Measurements from ENCODE around the gene CACNA1C.
"Not testable (repeated sequence)": the region's sequence is repeated elsewhere in the genome, so short reads cannot be mapped to it uniquely, and the experiment has no call there.

The CACNA1C gene

DNA sequence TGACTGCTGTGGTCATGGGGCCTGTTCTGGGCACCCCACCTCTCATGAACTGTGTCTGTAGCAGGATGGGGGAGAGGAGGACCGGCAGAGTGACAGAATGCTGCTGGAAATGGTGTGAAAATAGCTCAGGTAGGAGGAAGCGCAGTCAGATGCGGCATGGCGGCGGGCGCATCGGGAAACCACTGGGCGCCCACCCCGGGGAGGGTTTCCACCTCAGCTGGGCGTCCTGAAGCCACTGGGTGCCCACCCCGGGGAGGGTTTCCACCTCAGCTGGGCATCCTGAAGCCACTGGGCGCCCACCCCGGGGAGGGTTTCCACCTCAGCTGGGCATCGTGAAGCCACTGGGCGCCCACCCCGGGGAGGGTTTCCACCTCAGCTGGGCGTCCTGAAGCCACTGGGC lies 52.6 kb downstream of the CACNA1C start:
- not testable (repeated sequence) for H3K4me3 ChIP-seq (ENCODE audit: low read length); H3K27me3 ChIP-seq (replicated peaks; ENCODE audit: control insufficient read depth, insufficient read depth, low read length); H3K36me3 ChIP-seq (ENCODE audit: control insufficient read depth, insufficient read depth, low read length, severe bottlenecking); DNase-seq (ENCODE audit: low read depth); H3K9me3 ChIP-seq (ENCODE audit: control insufficient read depth, low read length); H3K4me1 ChIP-seq (ENCODE audit: control insufficient read depth, insufficient read depth, low read length); H3K9ac ChIP-seq (ENCODE audit: low read length)

DNA sequence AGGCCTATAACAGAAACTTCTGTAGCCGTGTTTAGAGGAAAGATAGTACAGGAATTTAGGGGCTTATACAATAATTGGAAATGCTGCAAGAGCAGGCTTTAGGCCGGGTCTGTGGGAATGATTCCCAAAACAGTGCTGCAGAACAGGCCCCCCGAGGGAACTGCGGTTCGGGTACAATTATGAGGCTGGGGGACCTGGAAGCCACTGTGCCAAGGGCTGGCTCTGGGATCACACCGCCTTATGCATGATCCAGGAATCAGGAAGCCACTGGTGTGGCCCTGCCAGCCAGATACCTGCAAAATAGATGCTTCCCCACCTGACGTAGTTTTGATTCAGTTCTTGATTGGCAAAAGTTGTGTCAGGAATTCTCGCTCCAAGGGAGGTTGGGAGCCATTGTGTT lies 55.4 kb downstream of the CACNA1C start:
- no peak for DNase-seq (ENCODE audit: low read depth)
- Histone ChIP-seq H3K27me3 (replicated peaks; ENCODE audit: control insufficient read depth, insufficient read depth, low read length) (no peaks in the 10 kb centered on the region), H3K4me3 (ENCODE audit: low read length) (no peak overlapping the region), H3K4me1 (ENCODE audit: control insufficient read depth, insufficient read depth, low read length) (no peaks in the 10 kb centered on the region), H3K36me3 (ENCODE audit: control insufficient read depth, insufficient read depth, low read length, severe bottlenecking) (no peaks in the 10 kb centered on the region), H3K9ac (ENCODE audit: low read length) (no peak overlapping the region), H3K9me3 (ENCODE audit: control insufficient read depth, low read length) (no peaks in the 10 kb centered on the region)

DNA sequence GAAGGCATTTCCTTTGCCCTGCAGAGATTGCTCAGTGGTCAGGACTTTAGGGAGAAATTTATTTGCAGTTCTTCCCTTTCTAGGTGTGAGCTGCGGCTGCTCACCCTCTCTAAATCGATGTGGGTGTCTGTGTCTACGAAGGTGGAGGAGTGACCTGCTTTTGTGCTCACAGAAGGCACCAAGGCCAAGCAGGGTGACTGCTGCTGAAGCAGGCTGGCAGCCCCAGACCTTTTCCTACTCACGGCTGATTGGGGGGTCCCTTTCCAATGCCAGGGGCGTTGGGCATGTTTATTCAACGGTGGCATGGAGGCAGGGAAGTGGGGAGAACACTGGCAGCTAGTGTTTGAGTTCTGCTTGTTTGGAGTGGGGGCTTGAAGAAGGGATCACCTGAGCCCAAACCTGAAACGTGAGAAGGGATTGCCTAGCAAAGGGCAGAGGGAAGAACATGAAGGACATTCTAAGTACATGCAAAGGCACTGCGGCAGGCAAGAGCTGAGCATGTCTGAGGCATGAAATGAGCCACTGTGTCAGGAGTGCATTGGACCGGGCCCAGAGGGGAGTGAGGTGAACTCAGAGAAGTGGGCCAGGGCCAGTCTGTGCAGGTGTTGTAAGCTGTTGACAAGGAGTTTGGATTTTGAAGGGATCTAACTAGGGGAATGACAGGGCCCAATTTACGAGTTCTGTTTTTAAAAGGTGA lies 56.3 kb downstream of the CACNA1C start:
- Histone ChIP-seq H3K4me3 (ENCODE audit: low read length) (no peak overlapping the region), H3K36me3 (ENCODE audit: control insufficient read depth, insufficient read depth, low read length, severe bottlenecking) (no peaks in the 10 kb centered on the region), H3K9ac (ENCODE audit: low read length) (no peak overlapping the region), H3K27me3 (replicated peaks; ENCODE audit: control insufficient read depth, insufficient read depth, low read length) (no peaks in the 10 kb centered on the region), H3K4me1 (ENCODE audit: control insufficient read depth, insufficient read depth, low read length) (no peaks in the 10 kb centered on the region), H3K9me3 (ENCODE audit: control insufficient read depth, low read length) (no peaks in the 10 kb centered on the region)
- DNase-seq (ENCODE audit: low read depth): no peak

DNA sequence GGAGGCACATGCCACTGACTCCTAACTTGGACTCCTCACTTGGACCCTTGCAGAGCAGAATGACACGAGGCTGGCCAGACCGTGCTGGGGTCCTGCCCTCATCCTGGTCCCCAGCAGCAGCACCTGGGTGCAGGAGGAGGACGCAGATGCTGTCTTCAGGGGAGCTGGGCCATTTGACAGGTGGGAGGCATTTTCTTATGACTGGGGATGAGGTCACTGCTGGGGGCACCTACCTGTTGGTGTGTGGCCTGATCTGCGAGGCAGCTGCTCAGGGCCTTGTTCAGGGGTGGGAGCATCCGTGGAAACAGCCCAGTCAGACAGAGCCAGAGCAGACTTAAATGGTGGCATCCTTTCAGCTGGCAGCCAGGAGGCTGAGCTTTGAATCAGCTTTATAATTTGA lies 57.3 kb downstream of the CACNA1C start:
- Histone ChIP-seq H3K4me1 (ENCODE audit: control insufficient read depth, insufficient read depth, low read length) (no peaks in the 10 kb centered on the region), H3K36me3 (ENCODE audit: control insufficient read depth, insufficient read depth, low read length, severe bottlenecking) (no peaks in the 10 kb centered on the region), H3K4me3 (ENCODE audit: low read length) (no peak overlapping the region), H3K27me3 (replicated peaks; ENCODE audit: control insufficient read depth, insufficient read depth, low read length) (no peaks in the 10 kb centered on the region), H3K9me3 (ENCODE audit: control insufficient read depth, low read length) (no peaks in the 10 kb centered on the region), H3K9ac (ENCODE audit: low read length) (no peak overlapping the region)
- DNase-seq (ENCODE audit: low read depth): no peak

DNA sequence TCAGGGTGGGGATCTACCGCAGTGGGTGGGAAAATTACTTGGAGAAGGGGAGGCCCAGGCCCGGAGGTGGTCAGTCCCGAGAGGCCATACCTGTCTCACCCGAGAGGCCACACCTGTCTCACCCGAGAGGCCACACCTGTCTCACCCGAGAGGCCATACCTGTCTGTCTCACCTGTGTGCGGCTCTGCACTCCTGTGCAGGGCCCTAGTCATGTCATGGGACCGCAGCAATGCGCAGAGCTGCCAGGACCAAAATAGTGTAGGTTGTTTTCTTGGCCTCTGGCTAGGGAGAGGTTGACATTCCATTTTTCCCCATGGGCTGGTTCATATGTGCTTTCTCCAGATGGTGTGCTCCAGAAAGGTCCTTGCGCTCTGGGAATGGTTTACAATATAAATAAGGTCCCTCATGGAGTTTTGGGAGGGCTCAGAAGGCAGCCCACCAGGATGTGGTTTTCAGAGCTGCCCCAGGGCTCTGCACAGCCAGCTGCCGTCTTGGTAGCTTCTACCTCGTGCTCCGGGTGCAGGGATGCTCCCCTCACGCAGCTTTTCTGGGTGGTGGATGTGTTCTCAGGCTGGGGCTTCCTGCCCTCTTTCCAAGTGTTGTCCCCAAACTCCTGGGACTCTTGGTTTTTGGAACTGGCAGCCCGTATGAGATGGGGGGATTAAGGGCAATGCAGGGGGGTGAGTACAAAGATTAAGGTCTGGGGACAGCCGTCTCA lies 58.2 kb downstream of the CACNA1C start:
- no peaks in the 10 kb centered on the region for H3K27me3 ChIP-seq (replicated peaks; ENCODE audit: control insufficient read depth, insufficient read depth, low read length)
- no peak for DNase-seq (ENCODE audit: low read depth)
- no peak overlapping the region for H3K4me3 ChIP-seq (ENCODE audit: low read length)
- no peak overlapping the region for H3K9ac ChIP-seq (ENCODE audit: low read length)
- no peaks in the 10 kb centered on the region for H3K9me3 ChIP-seq (ENCODE audit: control insufficient read depth, low read length)
- no peaks in the 10 kb centered on the region for H3K36me3 ChIP-seq (ENCODE audit: control insufficient read depth, insufficient read depth, low read length, severe bottlenecking)
- no peaks in the 10 kb centered on the region for H3K4me1 ChIP-seq (ENCODE audit: control insufficient read depth, insufficient read depth, low read length)

DNA sequence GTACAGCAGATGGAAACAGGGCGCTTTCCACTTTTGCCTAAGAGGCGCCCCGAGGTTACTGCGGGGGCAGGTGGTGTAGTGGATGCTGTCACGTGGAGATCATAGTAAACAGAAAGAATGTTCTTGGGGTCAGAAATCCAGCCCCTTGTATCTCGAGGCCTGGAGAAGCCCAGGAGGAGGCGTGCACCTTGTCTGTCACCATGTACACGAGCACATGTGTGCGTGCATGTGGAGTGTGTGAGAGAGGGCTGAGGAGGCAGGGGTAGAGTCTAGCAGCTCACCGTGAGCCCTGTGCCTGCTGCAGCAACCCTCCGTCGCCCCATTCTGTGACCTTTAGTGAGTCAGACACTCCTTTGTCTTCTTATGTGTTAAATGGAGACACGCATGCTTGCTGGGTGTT lies 59.0 kb downstream of the CACNA1C start:
- H3K4me3 ChIP-seq (ENCODE audit: low read length): no peak overlapping the region
- no peaks in the 10 kb centered on the region for H3K4me1 ChIP-seq (ENCODE audit: control insufficient read depth, insufficient read depth, low read length)
- no peaks in the 10 kb centered on the region for H3K9me3 ChIP-seq (ENCODE audit: control insufficient read depth, low read length)
- no peak overlapping the region for H3K9ac ChIP-seq (ENCODE audit: low read length)
- no peak for DNase-seq (ENCODE audit: low read depth)
- H3K36me3 ChIP-seq (ENCODE audit: control insufficient read depth, insufficient read depth, low read length, severe bottlenecking): no peaks in the 10 kb centered on the region
- no peaks in the 10 kb centered on the region for H3K27me3 ChIP-seq (replicated peaks; ENCODE audit: control insufficient read depth, insufficient read depth, low read length)

DNA sequence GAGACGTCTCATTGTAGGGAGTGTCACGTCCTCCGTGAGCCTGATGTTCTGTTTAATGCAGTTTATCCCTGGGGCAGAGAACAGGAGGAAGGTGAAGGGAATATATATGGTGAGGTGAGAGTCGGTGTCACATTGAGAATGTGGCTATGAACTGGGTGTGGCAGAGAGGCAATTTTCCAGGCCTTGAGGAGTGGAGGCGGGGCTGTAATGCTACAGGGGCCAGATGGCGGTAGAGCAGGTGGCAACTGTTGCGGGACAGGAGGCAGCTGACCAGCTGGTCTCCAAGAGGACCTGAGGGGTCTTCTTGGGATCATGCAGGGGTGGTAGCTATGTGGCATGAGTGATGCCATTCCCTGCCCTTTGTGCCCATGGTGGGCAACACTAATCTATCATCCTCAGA lies 59.6 kb downstream of the CACNA1C start:
- no peaks in the 10 kb centered on the region for H3K9me3 ChIP-seq (ENCODE audit: control insufficient read depth, low read length)
- H3K36me3 ChIP-seq (ENCODE audit: control insufficient read depth, insufficient read depth, low read length, severe bottlenecking): peaks cover 3% of the 10 kb centered on the region
- DNase-seq (ENCODE audit: low read depth): no peak
- no peak overlapping the region for H3K9ac ChIP-seq (ENCODE audit: low read length)
- H3K4me1 ChIP-seq (ENCODE audit: control insufficient read depth, insufficient read depth, low read length): no peaks in the 10 kb centered on the region
- no peaks in the 10 kb centered on the region for H3K27me3 ChIP-seq (replicated peaks; ENCODE audit: control insufficient read depth, insufficient read depth, low read length)
- H3K4me3 ChIP-seq (ENCODE audit: low read length): no peak overlapping the region

DNA sequence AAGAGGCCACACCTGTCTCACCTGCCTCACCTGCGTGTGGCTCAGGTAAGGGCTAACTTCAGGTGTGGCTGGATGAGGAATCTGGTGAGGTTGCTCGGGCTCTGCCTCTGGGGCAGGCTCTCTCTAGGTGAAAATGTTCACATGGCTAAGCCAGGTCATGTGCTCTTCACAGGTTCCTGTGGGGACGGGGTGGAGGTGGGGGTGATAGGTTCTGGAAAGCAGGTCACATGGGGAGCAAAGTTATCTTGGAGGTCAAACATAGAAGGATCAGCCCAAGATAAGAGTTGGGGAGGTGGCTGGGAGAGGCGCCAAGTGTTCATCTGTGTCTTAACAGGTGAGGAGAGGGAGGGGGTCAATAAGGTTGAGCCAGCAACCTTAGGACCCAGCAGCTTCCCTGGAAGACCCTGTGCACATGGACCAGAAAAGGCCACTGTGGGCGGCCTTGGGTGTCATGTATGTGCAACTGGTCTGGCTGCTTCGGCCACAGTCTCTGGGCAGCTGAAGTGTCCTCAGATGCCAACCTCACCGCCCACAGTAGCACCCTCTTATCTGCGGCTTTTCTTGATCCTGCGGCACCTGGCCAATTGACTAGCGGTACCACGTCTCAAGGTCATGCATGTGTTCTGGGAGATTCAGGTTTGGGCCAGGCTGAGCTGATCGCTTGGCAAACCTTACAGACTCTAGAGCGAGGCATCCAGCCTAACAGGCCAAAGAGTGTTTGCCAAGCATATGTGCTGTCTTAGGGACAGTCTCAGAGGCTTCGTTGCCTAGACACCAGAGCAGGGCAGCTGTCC lies 60.5 kb downstream of the CACNA1C start:
- H3K9ac ChIP-seq (ENCODE audit: low read length): no peak overlapping the region
- peaks cover 12% of the 10 kb centered on the region for H3K36me3 ChIP-seq (ENCODE audit: control insufficient read depth, insufficient read depth, low read length, severe bottlenecking)
- H3K4me3 ChIP-seq (ENCODE audit: low read length): no peak overlapping the region
- no peaks in the 10 kb centered on the region for H3K4me1 ChIP-seq (ENCODE audit: control insufficient read depth, insufficient read depth, low read length)
- H3K9me3 ChIP-seq (ENCODE audit: control insufficient read depth, low read length): no peaks in the 10 kb centered on the region
- no peaks in the 10 kb centered on the region for H3K27me3 ChIP-seq (replicated peaks; ENCODE audit: control insufficient read depth, insufficient read depth, low read length)
- DNase-seq (ENCODE audit: low read depth): no peak

DNA sequence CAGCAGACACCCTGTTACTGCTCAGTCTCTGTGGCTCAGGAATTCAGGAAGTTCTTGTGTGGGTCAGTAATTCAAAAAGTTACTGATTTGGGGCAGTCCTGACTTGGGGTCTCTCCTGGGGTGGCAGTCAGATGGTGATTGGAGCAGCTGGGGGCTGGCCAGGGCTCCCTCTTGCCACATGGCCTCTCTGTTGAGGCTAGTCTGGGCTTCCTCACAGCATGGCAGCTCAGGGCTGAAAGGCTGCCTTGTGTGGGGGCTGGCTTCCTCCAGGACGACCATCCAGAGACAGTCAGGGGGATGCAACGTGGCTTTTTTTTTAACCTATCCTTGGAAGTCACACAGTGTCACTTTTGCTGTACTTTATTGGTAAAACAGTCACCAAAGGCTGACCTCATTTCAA lies 61.3 kb downstream of the CACNA1C start:
- H3K4me3 ChIP-seq (ENCODE audit: low read length): no peak overlapping the region
- H3K36me3 ChIP-seq (ENCODE audit: control insufficient read depth, insufficient read depth, low read length, severe bottlenecking): peaks cover 18% of the 10 kb centered on the region
- H3K4me1 ChIP-seq (ENCODE audit: control insufficient read depth, insufficient read depth, low read length): no peaks in the 10 kb centered on the region
- H3K27me3 ChIP-seq (replicated peaks; ENCODE audit: control insufficient read depth, insufficient read depth, low read length): no peaks in the 10 kb centered on the region
- H3K9me3 ChIP-seq (ENCODE audit: control insufficient read depth, low read length): no peaks in the 10 kb centered on the region
- H3K9ac ChIP-seq (ENCODE audit: low read length): no peak overlapping the region
- no peak for DNase-seq (ENCODE audit: low read depth)

DNA sequence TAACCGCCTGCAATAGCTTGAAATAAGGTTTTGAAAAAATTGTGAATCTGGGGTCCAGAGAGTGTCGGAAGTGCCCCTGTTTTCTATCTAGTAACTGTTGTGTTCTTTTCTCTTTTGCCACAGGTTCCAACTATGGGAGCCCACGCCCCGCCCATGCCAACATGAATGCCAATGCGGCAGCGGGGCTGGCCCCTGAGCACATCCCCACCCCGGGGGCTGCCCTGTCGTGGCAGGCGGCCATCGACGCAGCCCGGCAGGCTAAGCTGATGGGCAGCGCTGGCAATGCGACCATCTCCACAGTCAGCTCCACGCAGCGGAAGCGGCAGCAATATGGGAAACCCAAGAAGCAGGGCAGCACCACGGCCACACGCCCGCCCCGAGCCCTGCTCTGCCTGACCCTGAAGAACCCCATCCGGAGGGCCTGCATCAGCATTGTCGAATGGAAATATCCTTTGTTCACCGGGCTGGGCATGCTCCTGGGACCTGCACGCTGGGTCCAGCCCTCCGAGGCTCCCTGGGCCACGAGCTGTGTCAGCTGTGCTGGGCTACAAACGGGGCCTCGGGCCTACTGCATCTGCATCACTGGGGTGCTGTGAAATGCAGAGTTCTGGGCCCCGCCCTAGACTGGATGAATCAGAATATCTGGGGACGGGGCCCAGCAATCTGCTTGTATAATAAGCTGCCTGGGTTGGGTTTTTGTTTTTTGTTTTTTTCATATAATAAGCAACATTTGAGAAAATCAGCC lies 62.5 kb downstream of the CACNA1C start:
- Histone ChIP-seq H3K27me3 (replicated peaks; ENCODE audit: control insufficient read depth, insufficient read depth, low read length) (no peaks in the 10 kb centered on the region), H3K36me3 (ENCODE audit: control insufficient read depth, insufficient read depth, low read length, severe bottlenecking) (peaks cover 19% of the 10 kb centered on the region), H3K4me1 (ENCODE audit: control insufficient read depth, insufficient read depth, low read length) (peaks cover 6% of the 10 kb centered on the region), H3K9me3 (ENCODE audit: control insufficient read depth, low read length) (no peaks in the 10 kb centered on the region), H3K9ac (ENCODE audit: low read length) (no peak overlapping the region), H3K4me3 (ENCODE audit: low read length) (no peak overlapping the region)
- no peak for DNase-seq (ENCODE audit: low read depth)

DNA sequence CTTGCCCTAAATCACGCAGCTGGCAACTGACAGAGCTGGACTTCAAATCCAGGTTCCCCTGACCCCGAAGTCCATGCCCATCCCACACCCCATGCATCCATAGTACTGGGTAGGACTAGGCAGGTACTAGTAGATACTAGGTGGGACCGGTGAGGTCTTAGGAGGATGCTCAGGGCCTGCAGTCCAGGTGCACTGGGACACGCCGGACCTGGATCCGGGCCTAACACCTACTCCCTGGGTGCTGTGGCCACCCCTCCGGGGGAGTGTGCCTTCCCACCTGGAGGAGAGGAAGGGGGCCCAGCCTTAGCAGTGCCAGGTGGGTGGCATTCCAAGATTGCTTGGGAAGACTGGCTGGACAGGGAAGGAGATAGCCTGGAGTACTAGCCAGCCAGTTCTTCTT lies 64.8 kb downstream of the CACNA1C start:
- Histone ChIP-seq H3K4me3 (ENCODE audit: low read length) (no peak overlapping the region), H3K9ac (ENCODE audit: low read length) (no peak overlapping the region), H3K9me3 (ENCODE audit: control insufficient read depth, low read length) (no peaks in the 10 kb centered on the region), H3K27me3 (replicated peaks; ENCODE audit: control insufficient read depth, insufficient read depth, low read length) (no peaks in the 10 kb centered on the region), H3K36me3 (ENCODE audit: control insufficient read depth, insufficient read depth, low read length, severe bottlenecking) (peaks cover 42% of the 10 kb centered on the region), H3K4me1 (ENCODE audit: control insufficient read depth, insufficient read depth, low read length) (peaks cover 6% of the 10 kb centered on the region)
- no peak for DNase-seq (ENCODE audit: low read depth)
